GM21423 (cell line): ENCODE data around the gene AOPEP.

Source experiments
- ATAC-seq: cut with Tn5 transposase; IDR thresholded peaks from one replicate; pipeline ENCODE4 v1.9.1; 2021; ENCODE audit warnings: mild to moderate bottlenecking, moderate library complexity; ENCODE audit not compliant: unreplicated experiment

Gene AOPEP

DNA sequence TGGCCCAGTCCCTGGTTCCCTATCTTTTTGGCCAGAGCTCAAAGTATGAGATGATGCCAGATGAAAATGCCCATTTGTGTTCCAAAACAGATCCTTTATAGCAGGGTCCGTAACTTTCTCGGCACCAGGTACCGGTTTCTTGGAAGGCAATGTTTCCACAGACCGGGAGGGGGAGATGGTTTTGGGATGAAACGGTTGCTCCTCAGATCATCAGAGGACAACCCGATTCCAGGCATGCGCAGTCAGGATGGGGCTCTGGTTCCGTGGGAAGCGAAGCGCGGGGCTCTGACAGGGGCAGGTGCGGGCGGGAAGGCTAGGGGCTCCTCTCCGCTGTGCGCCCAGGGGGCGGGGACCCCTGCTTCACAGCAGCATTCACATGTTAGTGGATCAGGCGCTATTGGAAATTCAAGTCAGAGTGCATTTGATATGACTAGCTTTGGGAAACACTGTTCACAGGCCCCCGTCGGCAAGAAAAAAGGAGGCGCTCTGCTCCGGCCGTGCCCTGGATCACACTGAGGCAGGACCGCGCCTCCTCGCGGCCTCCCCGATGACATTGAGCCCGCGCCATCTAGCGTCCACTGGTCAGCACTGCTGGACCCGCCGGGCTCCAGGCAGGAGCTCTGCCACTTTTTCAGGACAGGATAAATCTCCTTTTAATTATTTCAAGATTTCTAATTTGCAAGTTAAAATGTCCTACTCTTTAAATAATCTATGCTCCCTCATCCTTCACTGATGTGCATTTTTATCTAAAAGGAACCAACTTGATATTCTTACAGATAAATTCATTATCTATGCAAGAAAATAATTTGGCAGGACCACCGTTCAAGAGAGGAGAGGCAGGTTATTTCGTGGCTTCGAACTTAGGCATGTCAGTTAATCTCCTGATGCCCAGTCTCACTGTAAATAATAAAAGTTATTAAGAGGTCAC lies 401.0 kb downstream of the AOPEP start:
- peak; percentile 79 for ATAC-seq

DNA sequence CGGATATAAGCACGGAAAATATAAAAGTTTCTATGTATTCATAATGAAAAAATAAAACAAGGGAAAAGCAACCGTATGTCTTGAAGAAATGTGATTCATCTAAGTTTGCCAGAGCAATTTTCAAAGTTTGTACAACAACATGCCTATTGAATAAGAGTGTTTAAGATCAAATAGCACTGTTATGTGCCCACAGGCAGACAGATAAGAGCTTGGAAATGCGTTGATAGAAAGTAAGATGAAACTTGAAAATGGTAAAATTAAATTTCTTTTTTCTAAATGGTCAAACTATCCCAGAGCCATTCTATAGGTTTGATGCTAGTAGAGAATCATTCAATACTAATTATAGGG lies 401.7 kb downstream of the AOPEP start:
- no peak for ATAC-seq

- no peak for ATAC-seq
These were observed 403.2 kb downstream of the AOPEP start for GRCh38 chr9:95129476-95130291.

- no peak for ATAC-seq
These were observed 404.0 kb downstream of the AOPEP start for GRCh38 chr9:95130484-95130883.

DNA sequence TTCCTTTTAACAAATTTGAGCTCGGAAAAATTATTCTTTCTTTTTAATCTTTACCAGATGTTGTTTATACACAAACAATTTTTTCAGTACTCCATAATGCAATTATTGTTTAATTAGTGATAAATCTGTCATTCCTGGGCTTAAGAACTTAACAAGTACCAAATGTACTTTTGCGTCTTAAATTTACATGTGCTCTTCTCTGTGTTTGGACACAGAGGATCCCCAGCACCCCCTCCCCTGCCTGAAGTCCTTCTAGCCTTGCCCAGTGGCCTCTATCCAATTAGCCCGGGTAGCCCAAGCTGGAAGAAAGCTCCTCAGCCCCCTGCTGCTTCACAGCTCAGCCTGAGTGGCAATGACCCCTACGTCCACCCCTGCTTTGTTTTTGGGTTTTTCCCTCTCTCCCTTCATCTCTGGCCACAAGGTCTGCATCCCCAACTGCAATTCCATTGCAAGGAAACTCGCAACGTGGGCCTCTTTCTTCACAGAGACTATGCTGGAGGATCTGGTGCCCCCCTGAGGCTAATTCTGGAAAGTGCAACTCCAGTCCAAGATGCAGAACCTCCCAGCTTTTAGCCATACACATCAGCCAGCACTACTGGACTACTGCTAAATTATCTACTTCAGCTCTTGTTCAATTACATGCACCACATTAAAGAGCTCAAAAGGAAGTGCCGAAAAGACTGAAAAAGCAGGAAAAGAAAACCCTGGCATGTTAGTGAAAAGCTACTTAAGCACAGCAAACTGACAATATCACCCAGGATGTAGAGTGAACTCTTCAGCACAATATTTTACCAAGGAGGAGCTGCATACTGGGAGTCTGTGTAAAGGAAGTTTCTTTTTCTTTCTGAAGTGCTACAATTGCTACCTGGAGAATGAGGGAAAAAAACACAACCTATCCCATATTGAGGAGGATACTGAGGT lies 404.8 kb downstream of the AOPEP start:
- no peak for ATAC-seq

DNA sequence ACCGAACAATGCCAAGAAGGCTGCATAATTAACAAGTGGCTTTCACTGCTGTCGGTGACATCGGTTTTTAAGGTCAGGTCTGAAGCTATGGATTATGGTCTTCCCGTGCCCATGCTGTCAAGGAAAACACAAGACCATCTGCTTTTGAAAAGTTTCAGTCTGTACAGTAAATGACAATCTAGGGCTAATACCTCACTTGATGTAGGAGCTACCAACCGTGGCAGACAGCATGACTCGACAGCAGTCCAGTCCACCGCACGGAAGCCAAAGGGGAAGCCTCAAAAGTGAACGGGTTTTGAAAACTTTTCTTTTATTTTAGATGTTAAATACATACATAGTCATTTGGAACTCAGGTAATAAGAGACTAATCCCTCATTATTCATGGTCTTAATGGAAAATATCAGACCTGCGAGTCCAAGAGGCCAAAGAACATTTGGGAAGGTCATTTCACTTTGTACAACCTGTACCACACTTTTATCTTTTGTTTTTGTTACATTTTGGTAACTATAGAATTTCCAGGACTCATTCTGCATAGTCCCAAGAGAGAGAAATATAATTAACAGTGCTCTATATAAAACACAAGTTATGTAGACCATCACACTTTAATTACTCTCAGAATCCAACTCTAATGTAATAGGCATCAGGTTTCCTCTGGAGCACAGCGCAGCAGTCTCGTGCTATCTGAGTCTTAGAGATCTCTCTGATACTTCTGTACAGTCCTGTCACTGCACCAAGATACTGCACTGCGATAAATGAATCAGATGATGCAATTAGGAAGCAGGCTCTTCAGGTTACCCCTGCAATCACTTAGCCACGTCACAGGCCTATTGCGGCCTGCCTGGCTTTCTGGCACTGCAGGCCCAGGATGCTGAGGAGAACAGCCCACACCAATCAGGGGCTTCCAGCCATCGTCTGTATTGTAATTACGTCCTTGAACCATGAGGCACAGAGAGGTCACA lies 406.1 kb downstream of the AOPEP start:
- ATAC-seq = no peak

DNA sequence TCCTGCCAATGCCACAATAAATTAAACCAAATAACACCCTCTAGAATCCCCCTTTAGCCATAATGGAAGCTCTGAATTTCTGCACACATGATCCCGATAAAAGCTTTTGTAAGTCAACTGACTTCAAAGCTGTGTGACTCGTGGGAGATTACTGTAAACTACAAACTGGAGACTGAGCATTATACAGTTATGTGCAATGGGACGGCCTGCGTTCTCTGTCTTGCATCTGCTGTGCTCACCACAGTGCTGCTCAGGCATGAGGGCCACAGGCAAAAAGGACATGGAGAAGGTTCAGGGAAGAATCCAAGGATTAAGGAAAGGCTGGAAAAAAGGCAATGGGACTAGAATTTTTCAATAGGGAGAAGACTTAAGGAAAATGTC lies 406.8 kb downstream of the AOPEP start:
- no peak for ATAC-seq

DNA sequence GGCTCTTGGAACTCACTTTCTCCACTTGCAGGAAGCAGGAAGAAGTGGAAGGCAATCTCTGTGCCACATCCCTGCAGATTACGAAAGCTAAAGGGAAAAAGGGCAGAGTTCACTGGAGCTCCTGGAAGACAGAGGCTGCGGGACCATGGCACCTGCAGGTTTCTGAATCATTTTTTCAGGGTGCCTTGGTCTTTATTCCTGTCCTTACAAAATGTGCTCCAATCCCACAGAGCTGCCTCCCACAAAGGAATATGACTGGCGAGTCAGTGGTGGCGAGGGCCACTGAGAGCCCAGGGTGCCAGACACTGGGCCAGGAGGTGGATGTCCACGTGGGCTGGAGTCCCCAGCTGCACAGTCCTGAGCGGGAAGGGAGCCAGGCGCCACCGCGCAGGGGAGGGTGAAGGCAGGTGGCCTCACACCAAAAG lies 408.0 kb downstream of the AOPEP start:
- ATAC-seq = no peak

GRCh38 chr9:95135756-95136155 lies 409.3 kb downstream of the AOPEP start:
- no peak for ATAC-seq
